NCI-H345 (cell line): ENCODE measurements around the gene NHLRC3.
"Not testable (repeated sequence)": the region's sequence is repeated elsewhere in the genome, so short reads cannot be mapped to it uniquely, and the experiment has no call there.

Experiments used
- DNase-seq: peaks from one replicate; lab custom pipeline; 2025; lab: John Stamatoyannopoulos, UW

Gene NHLRC3

GRCh38 chr13:39037880-39038568 lies at the start of gene NHLRC3, which contains the start of gene PROSER1:
TSS of gene NHLRC3 (plus strand) at chr13:39038456. CDS start at chr13:39038640, 184 bp downstream.
TSS of gene PROSER1 (minus strand) at chr13:39038089. CDS start at chr13:39037242, 847 bp downstream.
- peak; percentile 90 for DNase-seq

GRCh38 chr13:38990693-38991092 lies 47.6 kb upstream of the NHLRC3 start, which contains the start of gene STOML3:
TSS of gene STOML3 (minus strand) at chr13:38990831. CDS start at chr13:38990721, 110 bp downstream.
- DNase-seq: no peak

- no peak for DNase-seq
These were observed 44.9 kb upstream of the NHLRC3 start for GRCh38 chr13:38993381-38993780.

- no peak for DNase-seq
These were observed 39.5 kb upstream of the NHLRC3 start for GRCh38 chr13:38998739-38999138.

- DNase-seq: not testable (repeated sequence)
These were observed 31.7 kb upstream of the NHLRC3 start for GRCh38 chr13:39006371-39007111.

GRCh38 chr13:39012608-39013007 lies 25.6 kb upstream of the NHLRC3 start:
- DNase-seq: no peak

GRCh38 chr13:39013462-39013861 lies 24.8 kb upstream of the NHLRC3 start:
- DNase-seq: no peak

- DNase-seq: no peak
These were observed 22.2 kb upstream of the NHLRC3 start for GRCh38 chr13:39016087-39016486.

GRCh38 chr13:39016787-39017186 lies 21.5 kb upstream of the NHLRC3 start:
- DNase-seq: peak; percentile 18

- no peak for DNase-seq
These were observed 17.3 kb upstream of the NHLRC3 start for GRCh38 chr13:39020853-39021462.

GRCh38 chr13:39023316-39023715 lies 14.9 kb upstream of the NHLRC3 start:
- DNase-seq: no peak

GRCh38 chr13:39023761-39024160 lies 14.5 kb upstream of the NHLRC3 start:
- DNase-seq: no peak

GRCh38 chr13:39025433-39025839 lies 12.8 kb upstream of the NHLRC3 start:
- peak; percentile 7 for DNase-seq

GRCh38 chr13:39032150-39032549 lies 6.1 kb upstream of the NHLRC3 start:
- no peak for DNase-seq

- no peak for DNase-seq
These were observed 4.2 kb upstream of the NHLRC3 start for GRCh38 chr13:39034085-39034484.

GRCh38 chr13:39035204-39035603 lies 3.1 kb upstream of the NHLRC3 start:
- no peak for DNase-seq

GRCh38 chr13:39035799-39036198 lies 2.5 kb upstream of the NHLRC3 start:
- no peak for DNase-seq

GRCh38 chr13:39036212-39036611 lies 2.0 kb upstream of the NHLRC3 start:
- no peak for DNase-seq

- DNase-seq: no peak
These were observed 811 bp upstream of the NHLRC3 start for GRCh38 chr13:39037410-39037879.

GRCh38 chr13:39038569-39039030 lies 344 bp downstream of the NHLRC3 start:
- DNase-seq: no peak

- no peak for DNase-seq
These were observed 785 bp downstream of the NHLRC3 start for GRCh38 chr13:39039041-39039440.

- DNase-seq: no peak
These were observed 1.9 kb downstream of the NHLRC3 start for GRCh38 chr13:39040206-39040605.

GRCh38 chr13:39044536-39044935 lies 6.3 kb downstream of the NHLRC3 start:
- DNase-seq: no peak
